Left forelimb (tissue), 1 donor: Measurements from ENCODE around the gene RASL10B.

Source experiments
- DNase-seq: peaks from one replicate; pipeline ENCODE4 v3.0.0-alpha.2; 2018; ENCODE audit warnings: low spot score

RASL10B gene

DNA sequence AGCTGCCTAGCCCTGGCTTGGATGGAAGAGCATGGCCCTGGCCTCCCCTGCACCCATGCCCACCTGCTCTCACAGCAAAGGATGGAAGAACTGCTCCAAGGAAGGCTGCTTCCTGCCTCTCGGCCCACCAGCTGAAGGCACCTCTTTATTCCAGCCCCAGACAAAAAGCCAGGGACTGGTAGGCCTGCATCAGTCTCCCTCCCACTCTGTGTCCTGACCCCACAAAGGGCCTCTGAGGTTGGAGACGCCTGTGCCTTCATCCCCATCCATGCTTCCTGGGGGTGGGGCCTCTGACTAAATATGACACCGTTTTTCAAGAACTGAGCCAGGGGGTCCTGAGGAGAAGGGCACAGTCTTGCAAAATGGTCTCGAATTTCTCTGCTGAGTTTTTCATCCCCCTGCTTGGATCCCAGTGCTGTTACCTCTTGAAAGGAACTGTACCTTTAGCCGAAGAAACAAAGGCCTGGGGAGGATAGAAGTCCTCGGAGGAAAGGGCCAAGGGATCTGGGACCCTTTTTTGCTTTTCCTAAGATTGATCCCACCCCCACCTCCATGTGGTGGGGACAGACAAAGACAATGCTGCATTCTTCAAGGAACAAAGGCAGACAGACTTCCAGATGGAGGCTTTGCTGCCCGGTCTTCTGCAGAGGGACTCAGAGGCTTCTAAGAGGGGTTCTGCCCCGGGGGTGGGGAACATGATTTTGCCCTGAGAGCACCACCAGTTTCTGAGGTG, 34.5 kb downstream of the RASL10B start:
- DNase-seq = no peak

DNA sequence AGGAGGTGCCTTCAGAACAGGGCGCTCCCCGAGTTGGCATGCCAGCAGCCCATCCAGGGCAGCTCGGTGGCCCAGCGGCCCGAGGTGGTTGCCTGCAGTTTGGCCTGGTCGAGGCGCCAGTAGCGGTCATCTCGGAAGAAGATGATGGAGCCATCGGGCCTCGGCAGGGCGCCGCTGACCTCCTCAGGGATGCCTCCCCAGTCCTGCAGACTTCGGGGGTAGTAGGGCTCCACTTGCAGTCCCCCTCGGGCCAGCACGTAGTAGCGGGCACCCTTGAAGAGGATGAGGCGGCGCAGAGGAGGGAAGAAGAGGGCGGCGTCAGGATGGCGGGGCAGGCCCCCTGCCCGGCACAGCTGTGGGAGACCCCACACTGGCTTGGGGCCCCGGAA, 35.0 kb downstream of the RASL10B start:
- no peak for DNase-seq

DNA sequence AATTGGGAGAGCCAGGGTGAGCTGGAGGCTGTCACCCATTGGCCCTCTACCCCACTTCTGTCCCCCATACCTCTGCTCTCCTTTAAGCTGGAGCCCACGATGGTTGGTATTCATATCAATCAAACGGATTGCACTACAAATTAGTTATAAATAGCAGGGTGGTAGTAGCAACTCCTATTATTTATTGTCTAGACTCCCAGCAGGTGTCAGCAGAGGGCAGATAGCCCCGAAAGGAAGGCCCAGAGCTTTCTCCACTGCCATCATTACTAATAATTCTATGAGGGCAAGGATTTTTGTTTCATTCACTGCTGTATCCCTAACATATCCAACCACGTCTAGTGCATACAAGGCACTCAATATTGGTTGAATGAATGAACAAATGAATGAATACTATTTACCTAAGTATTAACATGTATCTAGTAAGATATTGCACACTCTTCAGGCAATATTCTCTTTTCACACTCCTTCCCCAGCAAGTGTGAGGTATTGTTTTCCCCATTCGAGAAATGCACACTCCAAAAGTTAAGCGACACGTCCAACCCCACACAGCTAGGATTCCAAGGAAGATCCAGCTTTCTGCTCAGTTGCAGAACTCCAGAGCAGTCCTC, 35.6 kb downstream of the RASL10B start:
- no peak for DNase-seq

DNA sequence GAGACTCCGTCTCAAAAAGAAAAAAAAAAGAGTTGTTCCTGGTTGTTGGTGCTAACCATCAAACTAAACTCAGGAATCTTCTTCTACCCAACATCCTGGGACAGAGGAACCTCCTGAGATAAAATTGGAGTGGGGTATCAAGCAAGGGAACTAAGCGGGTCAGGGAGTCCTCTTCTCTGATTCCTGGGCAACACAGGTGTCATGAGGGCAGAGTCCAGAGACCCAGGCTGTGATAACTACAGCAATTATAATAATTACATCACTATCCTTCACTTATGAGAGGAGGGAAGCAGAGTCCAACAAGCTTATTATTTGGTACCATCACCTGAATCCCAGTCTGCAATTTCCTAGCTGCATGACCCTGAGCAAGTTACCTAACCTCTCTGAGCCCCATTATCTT, 37.4 kb downstream of the RASL10B start:
- DNase-seq = no peak

DNA sequence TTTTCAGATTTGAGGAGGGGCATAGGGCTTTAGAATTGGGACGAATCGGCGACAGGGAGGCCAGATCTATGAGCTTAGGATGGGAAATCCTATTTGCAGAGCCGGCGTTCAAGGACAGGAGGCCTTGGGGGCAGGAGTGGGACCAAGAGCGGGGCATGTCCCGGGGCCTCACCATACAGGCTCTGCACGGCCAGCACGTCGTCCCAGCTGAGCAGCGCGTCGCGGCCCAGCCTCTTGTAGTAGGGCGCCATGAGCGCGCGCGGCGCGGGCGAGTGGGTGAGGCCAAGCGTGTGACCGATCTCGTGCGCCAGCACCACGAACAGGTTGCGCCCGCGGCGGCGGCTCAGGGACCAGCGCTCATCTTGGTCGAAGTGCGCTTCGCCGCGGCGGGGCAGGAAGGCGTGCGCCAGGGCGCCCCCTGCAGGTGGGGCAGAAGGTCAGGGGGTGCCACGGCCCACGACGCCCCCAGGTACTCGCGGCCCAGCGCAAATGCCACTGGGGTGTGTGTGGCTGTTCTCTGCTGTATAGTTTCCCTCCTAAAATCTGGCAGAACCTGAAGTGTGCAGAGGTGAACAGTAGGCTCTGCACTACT, 38.6 kb downstream of the RASL10B start:
- no peak for DNase-seq

DNA sequence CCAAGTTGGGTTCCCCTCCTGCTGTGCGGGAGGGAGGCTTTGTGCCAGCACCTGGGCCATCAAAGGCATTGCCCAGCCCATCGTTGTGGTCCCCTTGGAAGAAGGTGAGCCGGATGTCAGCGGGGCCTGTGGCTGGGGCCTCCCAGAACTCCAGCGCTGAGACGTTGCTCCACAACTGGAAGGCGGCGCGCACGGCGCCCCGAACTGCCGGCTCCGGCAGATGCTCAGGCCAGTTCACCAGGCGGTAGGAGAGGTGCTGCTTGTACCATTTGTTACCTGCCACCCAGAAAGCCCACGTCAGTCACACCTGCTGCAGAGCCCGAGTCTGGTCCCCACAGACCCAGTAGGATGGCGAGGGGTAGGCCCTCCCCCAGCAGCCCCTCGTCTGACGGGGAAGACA, 41.7 kb downstream of the RASL10B start:
- no peak for DNase-seq

DNA sequence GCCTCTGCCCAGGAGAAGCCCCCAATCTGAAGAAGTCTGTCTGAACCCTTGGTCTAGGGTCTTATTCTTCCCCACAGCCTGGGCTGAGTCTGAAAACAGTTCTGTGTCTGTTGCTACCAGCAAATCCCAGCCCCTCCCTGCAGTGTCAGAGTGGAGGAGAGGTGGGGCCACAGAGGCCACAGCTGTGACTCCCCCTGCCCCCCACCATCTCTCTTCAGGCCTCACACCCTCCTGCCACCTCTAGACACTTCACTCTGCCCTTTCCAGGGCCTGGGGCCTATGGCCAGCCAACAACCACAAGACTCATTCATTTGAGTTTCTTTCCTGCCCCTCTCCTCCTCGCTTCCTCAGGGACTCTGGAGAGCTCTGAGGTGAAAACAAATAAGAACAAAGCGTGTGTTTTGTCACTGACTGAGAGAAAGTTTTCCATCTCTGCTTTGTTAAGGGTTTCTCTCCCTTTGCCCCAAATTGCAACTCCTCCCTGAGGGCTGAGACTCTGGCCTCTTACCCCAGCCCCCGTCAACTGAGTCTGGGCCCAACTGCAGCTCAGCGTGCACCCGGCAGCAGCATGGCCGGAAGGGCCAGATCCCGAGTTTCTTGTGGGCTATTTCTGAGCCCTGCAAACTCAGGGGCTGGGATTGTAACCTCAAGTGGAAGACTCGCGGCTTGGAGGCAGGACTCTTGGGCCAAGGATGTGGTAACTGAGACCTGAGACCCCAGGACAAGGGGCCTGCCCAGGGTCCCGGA, 42.4 kb downstream of the RASL10B start:
- no peak for DNase-seq

DNA sequence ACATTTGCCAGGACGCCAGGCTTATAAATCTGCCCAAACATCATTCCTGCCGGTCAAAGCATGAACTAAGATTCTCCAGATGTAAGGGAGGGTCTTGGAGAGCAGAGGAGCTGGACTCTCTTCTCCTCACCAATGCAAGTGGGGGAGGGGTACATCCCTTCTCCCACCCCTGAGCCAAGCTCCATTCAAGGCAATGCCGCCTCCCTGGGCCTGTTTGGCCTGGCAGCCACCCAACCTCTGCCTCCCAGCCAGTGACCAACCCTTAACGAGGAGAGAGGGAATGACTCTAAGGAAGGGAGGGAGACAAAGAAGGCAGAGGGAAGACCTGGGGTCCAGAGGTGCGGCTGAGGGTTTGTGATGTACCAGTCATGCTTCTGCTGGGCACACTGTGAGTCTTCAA, 43.1 kb downstream of the RASL10B start:
- DNase-seq = no peak

DNA sequence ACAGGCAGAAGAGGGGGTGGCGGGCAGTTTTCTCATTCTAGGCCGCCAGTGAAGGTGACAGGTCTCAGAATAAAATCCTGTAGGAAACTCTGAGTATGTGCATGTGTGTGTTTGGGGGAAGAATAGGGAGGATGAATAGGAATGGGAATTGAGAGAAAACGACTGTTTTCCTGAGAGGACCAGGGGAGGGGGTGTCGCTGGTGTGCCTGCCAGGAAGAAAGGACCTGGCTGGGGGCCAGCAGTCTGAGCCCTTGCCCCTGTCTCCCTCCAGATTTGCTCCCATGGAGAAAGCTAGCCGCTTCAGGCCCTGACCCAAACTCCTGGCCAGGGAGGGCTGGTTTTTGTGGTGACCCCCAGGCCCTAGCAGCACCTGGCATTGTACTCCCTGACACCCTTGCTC, 43.6 kb downstream of the RASL10B start:
- DNase-seq = no peak

DNA sequence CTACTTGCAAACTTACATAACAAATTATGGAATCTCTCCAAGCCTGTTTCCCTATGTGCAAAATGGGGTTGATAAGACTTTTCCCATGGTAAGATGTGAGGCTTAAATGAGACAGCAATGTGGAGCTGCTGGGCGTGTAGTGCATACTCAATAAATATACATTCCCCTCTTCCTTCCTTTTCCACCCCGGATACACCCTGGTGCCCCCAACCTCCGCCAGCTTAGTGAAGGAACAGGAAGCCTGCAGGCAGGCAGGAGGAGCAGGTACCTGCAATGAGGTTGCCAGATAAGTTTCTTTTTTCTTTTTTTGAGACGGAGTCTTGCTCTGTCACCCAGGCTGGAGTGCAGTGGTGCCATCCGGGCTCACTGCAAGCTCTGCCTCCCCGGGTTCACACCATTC, 44.1 kb downstream of the RASL10B start:
- no peak for DNase-seq

DNA sequence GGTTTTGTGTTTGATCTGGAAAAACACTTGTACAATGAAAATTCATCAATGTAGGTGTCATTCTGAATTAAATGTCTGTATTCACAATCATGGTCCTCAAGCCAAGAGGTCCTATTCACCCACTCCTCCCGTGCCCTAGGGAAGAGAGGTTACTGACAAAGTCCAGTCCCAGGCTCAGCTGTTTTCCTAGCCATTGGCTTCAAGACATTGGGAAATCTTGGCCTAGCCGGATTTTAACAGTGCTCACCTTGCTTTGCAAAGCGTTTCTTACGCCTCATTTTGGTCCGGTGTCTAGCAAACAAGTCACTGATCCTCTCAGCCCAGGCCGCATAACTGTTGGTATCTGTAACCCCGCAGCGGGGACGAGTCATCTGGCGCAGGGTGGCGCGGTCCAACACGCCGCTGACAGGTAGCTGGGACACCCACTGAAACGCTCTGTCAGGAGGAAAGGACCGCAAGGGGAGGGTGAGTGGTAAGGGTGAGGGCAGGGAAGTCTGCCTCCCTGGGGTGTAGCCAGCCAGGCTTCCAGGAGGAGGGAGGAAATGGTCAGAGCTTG, 47.3 kb downstream of the RASL10B start:
- DNase-seq = no peak

DNA sequence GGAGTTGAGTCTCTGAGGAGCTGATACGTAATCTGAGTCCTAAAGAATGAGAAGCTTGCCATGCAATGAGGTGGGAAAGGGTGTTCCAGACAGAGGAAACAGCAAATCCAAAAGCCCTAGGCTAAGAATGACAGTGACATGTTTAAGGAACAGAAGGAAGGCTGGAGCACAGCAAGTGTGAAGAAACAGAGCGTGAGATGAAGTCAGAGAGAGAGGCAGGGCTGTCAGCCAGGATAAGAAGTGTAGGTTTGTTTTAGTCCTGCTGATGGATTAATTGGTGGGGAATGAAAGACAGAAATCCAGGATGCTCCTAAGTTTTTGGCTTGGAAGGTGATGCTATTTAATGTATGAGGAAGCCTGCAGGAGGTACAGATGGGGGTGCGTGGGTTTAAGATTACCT, 49.5 kb downstream of the RASL10B start:
- no peak for DNase-seq

DNA sequence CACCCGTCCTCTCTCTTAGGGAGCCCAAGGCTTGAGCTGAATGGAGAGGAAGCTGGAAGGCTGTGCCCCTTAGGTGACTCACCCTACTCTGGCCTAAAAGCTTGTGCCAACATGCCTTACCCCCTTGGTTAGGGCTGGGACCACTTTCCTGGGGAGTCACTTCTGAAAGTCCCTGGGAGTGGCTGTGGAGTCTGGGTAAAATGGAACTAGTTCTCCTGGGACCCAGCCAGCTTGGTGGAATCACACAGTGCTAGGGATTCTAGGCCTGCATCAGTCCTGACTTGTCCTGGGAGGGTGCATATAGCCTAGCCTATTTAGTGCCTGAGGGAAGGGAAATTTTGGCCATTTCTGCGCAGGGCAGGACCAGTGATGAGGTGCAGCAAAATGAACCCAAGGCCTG, 53.5 kb downstream of the RASL10B start:
- DNase-seq = no peak

DNA sequence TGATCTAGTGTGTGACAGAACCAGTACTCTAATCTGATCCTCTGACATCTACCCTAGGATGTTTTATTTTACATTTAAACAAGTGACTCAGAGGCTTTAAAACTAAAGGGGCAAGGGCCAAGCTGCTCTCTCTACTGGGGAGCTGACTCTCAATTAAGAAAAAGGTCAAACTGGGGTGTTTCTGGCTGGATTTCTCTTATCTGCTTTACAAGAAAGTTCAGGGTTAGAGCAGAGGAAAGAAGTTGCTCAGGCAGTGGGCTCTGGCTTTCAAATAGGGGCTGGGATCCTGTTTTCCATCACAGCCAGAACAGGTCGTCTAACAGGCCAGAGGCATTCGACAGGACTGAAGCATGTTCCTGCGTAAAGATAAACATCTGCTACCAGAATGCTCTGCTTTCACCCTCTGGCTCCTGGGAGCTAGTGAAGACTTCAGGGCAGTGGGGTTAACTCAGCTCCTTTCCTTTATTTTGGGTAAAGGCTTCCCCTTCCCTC, 55.5 kb downstream of the RASL10B start:
- no peak for DNase-seq

DNA sequence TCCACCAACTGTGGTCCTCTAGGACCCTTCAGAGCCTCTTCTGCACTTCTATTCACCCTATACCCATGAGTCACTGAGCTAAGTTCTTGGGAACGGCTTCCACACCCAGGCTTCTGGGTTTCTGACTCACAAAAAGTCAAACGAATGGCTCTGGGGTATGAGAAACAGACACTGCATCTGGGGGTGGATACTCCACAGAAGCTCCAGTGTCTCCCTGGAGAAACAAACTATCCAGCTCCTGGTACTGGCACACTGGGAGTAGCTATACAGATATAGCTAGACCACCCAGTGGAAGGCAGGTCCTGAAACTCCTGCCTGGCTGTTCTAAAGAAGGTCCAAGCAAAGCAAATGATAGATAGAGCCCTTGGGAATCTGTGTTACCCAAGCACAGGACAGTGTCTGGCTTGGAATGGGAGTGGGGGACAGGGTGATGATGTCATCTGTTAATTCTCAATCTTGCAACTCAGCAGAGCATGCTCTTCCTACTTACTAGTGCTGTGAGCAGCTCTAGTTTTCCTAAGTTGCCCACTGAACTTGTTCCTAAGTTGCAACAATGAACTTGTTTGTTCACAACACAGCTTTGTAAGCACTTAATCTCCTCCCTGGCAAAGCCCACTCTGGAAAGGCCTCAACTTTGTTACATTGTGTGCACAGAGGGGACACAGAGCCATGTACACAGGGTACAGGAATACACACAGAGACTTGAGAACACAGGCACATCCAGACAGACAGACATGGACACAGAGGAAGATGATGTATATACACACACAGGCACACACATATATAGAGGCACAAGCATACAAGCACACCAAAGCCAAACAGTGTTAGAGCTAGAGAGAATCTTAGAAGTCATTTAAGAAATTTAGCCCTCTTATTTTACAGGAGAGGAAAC, 57.3 kb downstream of the RASL10B start:
- DNase-seq = no peak

DNA sequence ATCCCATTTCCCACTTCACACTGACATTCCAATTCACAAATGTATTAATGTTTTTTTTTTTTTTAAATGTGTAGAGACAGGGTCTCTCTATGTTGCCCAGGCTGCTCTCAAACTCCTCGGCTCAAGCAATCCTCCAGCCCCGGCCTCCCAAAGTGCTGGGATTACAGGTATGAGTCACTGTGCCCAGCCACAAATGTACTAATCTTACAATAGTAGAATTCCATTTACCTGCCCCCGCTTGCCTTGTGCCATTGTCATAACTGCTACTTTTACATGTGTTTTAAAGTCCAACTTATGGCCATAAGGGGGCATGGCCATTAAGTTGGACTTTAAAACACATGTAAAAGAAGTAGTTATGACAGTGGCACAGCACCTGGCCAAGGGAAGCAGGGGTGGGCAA, 59.4 kb downstream of the RASL10B start:
- DNase-seq = no peak

DNA sequence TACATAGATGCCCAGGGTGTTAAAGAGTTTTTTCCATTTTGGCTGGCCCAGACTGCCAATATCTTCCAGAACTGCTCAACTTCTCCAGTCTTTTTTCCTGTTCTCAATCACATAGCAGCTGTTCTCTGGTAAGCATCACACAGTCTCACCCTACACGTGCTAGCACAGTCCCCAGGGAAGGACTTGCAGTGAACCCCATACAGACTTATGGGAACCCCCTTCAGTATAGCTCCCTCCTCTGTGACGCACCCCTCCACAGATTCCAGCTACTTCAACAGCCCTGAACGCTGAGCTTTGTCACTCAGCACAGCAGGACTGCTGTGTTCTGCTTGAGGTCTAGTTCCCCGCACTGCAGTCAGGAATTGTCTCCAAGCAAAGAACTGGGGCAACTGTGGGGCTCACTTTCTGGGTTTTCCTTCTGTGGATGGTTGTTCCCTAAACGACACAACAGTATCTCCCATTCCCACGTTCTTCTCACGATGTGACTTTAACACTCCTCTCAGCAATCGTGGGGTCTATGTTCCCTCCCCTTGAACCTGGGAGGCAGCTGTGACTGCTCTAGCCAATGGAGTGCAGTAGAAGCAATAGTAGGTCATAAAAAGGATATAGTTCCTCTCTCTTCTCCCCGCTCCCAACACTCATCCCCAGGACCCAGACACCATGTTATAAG, 60.4 kb downstream of the RASL10B start:
- DNase-seq = no peak
